Measurements from ENCODE around the gene EFL1.

DNA sequence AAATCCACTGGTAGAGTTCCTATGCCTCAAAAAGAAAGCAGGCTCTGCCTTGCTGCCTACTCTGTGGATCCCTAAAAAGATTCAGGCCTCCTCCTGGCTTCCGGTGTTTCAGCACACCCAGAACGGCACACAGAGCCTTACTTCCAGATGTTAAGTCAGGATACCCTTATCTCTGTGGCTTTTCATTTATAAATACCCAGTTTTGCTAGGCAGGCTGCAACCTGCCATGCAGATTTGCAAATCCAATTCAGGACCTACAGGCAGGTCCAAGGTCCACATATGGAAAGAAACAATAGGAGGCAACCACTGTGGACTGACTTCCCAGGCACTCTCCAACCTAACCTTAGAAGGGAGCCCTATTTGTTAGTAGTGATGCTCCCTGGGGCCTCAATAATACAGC is 30.7 kb downstream of the EFL1 start:
- TF ChIP-seq, protein P1, sequence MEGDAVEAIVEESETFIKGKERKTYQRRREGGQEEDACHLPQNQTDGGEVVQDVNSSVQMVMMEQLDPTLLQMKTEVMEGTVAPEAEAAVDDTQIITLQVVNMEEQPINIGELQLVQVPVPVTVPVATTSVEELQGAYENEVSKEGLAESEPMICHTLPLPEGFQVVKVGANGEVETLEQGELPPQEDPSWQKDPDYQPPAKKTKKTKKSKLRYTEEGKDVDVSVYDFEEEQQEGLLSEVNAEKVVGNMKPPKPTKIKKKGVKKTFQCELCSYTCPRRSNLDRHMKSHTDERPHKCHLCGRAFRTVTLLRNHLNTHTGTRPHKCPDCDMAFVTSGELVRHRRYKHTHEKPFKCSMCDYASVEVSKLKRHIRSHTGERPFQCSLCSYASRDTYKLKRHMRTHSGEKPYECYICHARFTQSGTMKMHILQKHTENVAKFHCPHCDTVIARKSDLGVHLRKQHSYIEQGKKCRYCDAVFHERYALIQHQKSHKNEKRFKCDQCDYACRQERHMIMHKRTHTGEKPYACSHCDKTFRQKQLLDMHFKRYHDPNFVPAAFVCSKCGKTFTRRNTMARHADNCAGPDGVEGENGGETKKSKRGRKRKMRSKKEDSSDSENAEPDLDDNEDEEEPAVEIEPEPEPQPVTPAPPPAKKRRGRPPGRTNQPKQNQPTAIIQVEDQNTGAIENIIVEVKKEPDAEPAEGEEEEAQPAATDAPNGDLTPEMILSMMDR (IDR thresholded peaks at IDR 0.05): no peak
- no peak for TF ChIP-seq GABPA (IDR thresholded peaks at IDR 0.05; ENCODE audit: low read depth)
- no peak for TF ChIP-seq RFX5 (IDR thresholded peaks at IDR 0.05; ENCODE audit: low read length)
- no peak for TF ChIP-seq TEAD4 (IDR thresholded peaks at IDR 0.05; ENCODE audit: borderline replicate concordance, insufficient read depth)
- no peak for TF ChIP-seq RAD21 (IDR thresholded peaks at IDR 0.05; ENCODE audit: low read length)
- no peak for TF ChIP-seq EP300 (IDR thresholded peaks at IDR 0.05; ENCODE audit: borderline replicate concordance in 1 of 2, low read depth in 1 of 2, low read length in 1 of 2)
- TF ChIP-seq EZH2phosphoT487 (IDR thresholded peaks at IDR 0.05; ENCODE audit: borderline replicate concordance, low read depth): no peak
- no peak for TF ChIP-seq POLR2AphosphoS5 (IDR thresholded peaks at IDR 0.05; ENCODE audit: low read depth, low read length)
- TF ChIP-seq, protein P2, sequence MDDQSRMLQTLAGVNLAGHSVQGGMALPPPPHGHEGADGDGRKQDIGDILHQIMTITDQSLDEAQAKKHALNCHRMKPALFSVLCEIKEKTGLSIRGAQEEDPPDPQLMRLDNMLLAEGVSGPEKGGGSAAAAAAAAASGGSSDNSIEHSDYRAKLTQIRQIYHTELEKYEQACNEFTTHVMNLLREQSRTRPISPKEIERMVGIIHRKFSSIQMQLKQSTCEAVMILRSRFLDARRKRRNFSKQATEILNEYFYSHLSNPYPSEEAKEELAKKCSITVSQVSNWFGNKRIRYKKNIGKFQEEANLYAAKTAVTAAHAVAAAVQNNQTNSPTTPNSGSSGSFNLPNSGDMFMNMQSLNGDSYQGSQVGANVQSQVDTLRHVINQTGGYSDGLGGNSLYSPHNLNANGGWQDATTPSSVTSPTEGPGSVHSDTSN (IDR thresholded peaks at IDR 0.05): no peak
- TF ChIP-seq MXI1 (IDR thresholded peaks at IDR 0.05; ENCODE audit: low read depth, low read length): no peak
- TF ChIP-seq TAF1 (IDR thresholded peaks at IDR 0.05; ENCODE audit: borderline replicate concordance, low read depth, low read length): no peak
- TF ChIP-seq, protein P3, sequence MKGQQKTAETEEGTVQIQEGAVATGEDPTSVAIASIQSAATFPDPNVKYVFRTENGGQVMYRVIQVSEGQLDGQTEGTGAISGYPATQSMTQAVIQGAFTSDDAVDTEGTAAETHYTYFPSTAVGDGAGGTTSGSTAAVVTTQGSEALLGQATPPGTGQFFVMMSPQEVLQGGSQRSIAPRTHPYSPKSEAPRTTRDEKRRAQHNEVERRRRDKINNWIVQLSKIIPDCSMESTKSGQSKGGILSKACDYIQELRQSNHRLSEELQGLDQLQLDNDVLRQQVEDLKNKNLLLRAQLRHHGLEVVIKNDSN (IDR thresholded peaks at IDR 0.05; ENCODE audit: borderline replicate concordance, low read depth): no peak
- TF ChIP-seq, protein P4, sequence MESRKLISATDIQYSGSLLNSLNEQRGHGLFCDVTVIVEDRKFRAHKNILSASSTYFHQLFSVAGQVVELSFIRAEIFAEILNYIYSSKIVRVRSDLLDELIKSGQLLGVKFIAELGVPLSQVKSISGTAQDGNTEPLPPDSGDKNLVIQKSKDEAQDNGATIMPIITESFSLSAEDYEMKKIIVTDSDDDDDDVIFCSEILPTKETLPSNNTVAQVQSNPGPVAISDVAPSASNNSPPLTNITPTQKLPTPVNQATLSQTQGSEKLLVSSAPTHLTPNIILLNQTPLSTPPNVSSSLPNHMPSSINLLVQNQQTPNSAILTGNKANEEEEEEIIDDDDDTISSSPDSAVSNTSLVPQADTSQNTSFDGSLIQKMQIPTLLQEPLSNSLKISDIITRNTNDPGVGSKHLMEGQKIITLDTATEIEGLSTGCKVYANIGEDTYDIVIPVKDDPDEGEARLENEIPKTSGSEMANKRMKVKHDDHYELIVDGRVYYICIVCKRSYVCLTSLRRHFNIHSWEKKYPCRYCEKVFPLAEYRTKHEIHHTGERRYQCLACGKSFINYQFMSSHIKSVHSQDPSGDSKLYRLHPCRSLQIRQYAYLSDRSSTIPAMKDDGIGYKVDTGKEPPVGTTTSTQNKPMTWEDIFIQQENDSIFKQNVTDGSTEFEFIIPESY (IDR thresholded peaks at IDR 0.05; ENCODE audit: borderline replicate concordance, low read depth): no peak
